HEK293T (cell line): ENCODE results near the gene NACAD.

Source experiments
- CTCF ChIA-PET: fragments of 350-600 bp; formaldehyde crosslinking; extraction: SDS; loops from one replicate; lab custom pipeline; 2021; ENCODE audit warnings: antibody characterized with exemption, inconsistent platforms; lab: Yijun Ruan, JAX
- POLR2A ChIA-PET: fragments of 350-600 bp; formaldehyde crosslinking; extraction: SDS; loops from one replicate; lab custom pipeline; 2020; ENCODE audit warnings: antibody characterized with exemption, inconsistent platforms; lab: Yijun Ruan, JAX
- DNase-seq: peaks from one replicate; pipeline ENCODE4 v3.0.0; 2012; ENCODE audit warnings: mixed read lengths; ENCODE audit errors: extremely low spot score
- ARNT ChIP-seq: fragments of 450-650 bp; IDR thresholded peaks from 2 replicates; pipeline ENCODE4 v1.6.1; 2017; ENCODE audit warnings: mild to moderate bottlenecking
- BHLHE40 ChIP-seq: fragments of 450-650 bp; IDR thresholded peaks from 2 replicates; pipeline ENCODE4 v1.6.1; 2016; ENCODE audit warnings: mild to moderate bottlenecking, moderate library complexity, borderline replicate concordance
- CTBP1 ChIP-seq: fragments of 450-650 bp; IDR thresholded peaks from 2 replicates; pipeline ENCODE4 v1.6.1; 2016; ENCODE audit warnings: borderline replicate concordance
- ELF4 ChIP-seq: fragments of 450-650 bp; IDR thresholded peaks from 2 replicates; pipeline ENCODE4 v1.6.1; 2017; ENCODE audit warnings: antibody characterized with exemption
- FOXA1 ChIP-seq: fragments of 450-650 bp; IDR thresholded peaks from 2 replicates; pipeline ENCODE4 v1.6.1; 2016; ENCODE audit warnings: mild to moderate bottlenecking
- FOXK2 ChIP-seq: fragments of 450-650 bp; IDR thresholded peaks from 2 replicates; pipeline ENCODE4 v1.6.1; 2016; ENCODE audit warnings: mild to moderate bottlenecking
- FOXM1 ChIP-seq: fragments of 450-650 bp; IDR thresholded peaks from 2 replicates; pipeline ENCODE4 v1.6.1; 2017; ENCODE audit warnings: mild to moderate bottlenecking, borderline replicate concordance
- HDGF ChIP-seq: fragments of 450-650 bp; IDR thresholded peaks from 2 replicates; pipeline ENCODE4 v1.6.1; 2017; ENCODE audit warnings: antibody characterized with exemption, borderline replicate concordance
- L3MBTL2 ChIP-seq: fragments of 450-650 bp; conservative IDR thresholded peaks from 2 replicates; pipeline ENCODE4 v1.6.1; 2016; ENCODE audit warnings: mild to moderate bottlenecking
- LEF1 ChIP-seq: fragments of 450-650 bp; IDR thresholded peaks from 2 replicates; pipeline ENCODE4 v1.6.1; 2017; ENCODE audit warnings: mild to moderate bottlenecking, borderline replicate concordance
- NFRKB ChIP-seq: fragments of 450-650 bp; IDR thresholded peaks from 2 replicates; pipeline ENCODE4 v1.6.1; 2016; ENCODE audit warnings: mild to moderate bottlenecking, moderate library complexity
- PKNOX1 ChIP-seq: fragments of 450-650 bp; IDR thresholded peaks from 2 replicates; pipeline ENCODE4 v1.6.1; 2016
- SP1 ChIP-seq: fragments of 450-650 bp; IDR thresholded peaks from 2 replicates; pipeline ENCODE4 v1.6.1; 2017
- SUZ12 ChIP-seq: fragments of 450-650 bp; IDR thresholded peaks from 2 replicates; pipeline ENCODE4 v1.6.1; 2016; ENCODE audit warnings: mild to moderate bottlenecking
- TARDBP ChIP-seq: fragments of 450-650 bp; IDR thresholded peaks from 2 replicates; pipeline ENCODE4 v1.6.1; 2016
- ZNF384 ChIP-seq: fragments of 450-650 bp; IDR thresholded peaks from 2 replicates; pipeline ENCODE4 v1.6.1; 2016

NACAD gene

GRCh38 chr7:45080265-45080957 is 8.4 kb downstream of the NACAD start:
- ChIA-PET CTCF (interaction anchor here (0.6 kb wide), 1 partner anchor 613 kb away, joined by 3 read pairs; no protein-coding TSS in a partner anchor), POLR2A (no interaction called here)
- DNase-seq = no peak
- TF ChIP-seq CTBP1 = no peak
- TF ChIP-seq NFRKB = no peak
- TF ChIP-seq ZNF384 = no peak
- TF ChIP-seq PKNOX1 = no peak
- no peak for TF ChIP-seq LEF1
- no peak for TF ChIP-seq L3MBTL2
- no peak for TF ChIP-seq SUZ12
- no peak for TF ChIP-seq BHLHE40
- no peak for TF ChIP-seq FOXM1
- no peak for TF ChIP-seq HDGF
- TF ChIP-seq FOXK2 = no peak
- no peak for TF ChIP-seq ARNT
- no peak for TF ChIP-seq TARDBP
- TF ChIP-seq ELF4 = no peak

- no peak for TF ChIP-seq SUZ12
- TF ChIP-seq LEF1 = no peak
- TF ChIP-seq CTBP1 = no peak
- no peak for TF ChIP-seq FOXA1
- no peak for TF ChIP-seq SP1
- TF ChIP-seq ARNT = no peak
- TF ChIP-seq BHLHE40 = no peak
- TF ChIP-seq ELF4 = no peak
- TF ChIP-seq PKNOX1 = no peak
- no peak for TF ChIP-seq NFRKB
- no peak for TF ChIP-seq FOXK2
- no peak for TF ChIP-seq ZNF384
- no peak for TF ChIP-seq TARDBP
- TF ChIP-seq FOXM1 = no peak
- TF ChIP-seq HDGF = no peak
- TF ChIP-seq L3MBTL2 = no peak
- DNase-seq = no peak
- CTCF ChIA-PET = no interaction called here
- POLR2A ChIA-PET = no interaction called here
Measured at GRCh38 chr7:45078125-45078681, 10.6 kb downstream of the NACAD start.

- ChIA-PET POLR2A (interaction anchor here (1.6 kb wide), 1 partner anchor 34 kb away, joined by 4 read pairs; the partner anchor contains the start of gene TBRG4), CTCF (no interaction called here)
- DNase-seq = no peak
- no peak for TF ChIP-seq TARDBP
- TF ChIP-seq ELF4 = no peak
- no peak for TF ChIP-seq FOXK2
- TF ChIP-seq FOXM1 = no peak
- no peak for TF ChIP-seq LEF1
- TF ChIP-seq SP1 = no peak
- TF ChIP-seq PKNOX1 = no peak
- TF ChIP-seq CTBP1 = no peak
- TF ChIP-seq NFRKB = no peak
- TF ChIP-seq ZNF384 = no peak
- TF ChIP-seq FOXA1 = no peak
- no peak for TF ChIP-seq HDGF
- no peak for TF ChIP-seq L3MBTL2
- no peak for TF ChIP-seq ARNT
- TF ChIP-seq SUZ12 = no peak
- TF ChIP-seq BHLHE40 = no peak
Measured at GRCh38 chr7:45077579-45077978, 11.2 kb downstream of the NACAD start.

GRCh38 chr7:45076946-45077345 is 11.8 kb downstream of the NACAD start:
- TF ChIP-seq L3MBTL2 = no peak
- no peak for TF ChIP-seq ZNF384
- no peak for TF ChIP-seq CTBP1
- TF ChIP-seq NFRKB = no peak
- no peak for TF ChIP-seq SUZ12
- no peak for TF ChIP-seq FOXM1
- no peak for TF ChIP-seq SP1
- TF ChIP-seq FOXA1 = no peak
- no peak for TF ChIP-seq HDGF
- TF ChIP-seq ELF4 = no peak
- TF ChIP-seq TARDBP = no peak
- TF ChIP-seq ARNT = no peak
- no peak for TF ChIP-seq LEF1
- no peak for TF ChIP-seq PKNOX1
- no peak for TF ChIP-seq BHLHE40
- no peak for TF ChIP-seq FOXK2
- CTCF ChIA-PET = no interaction called here
- no peak for DNase-seq
- POLR2A ChIA-PET = interaction anchor here (1.0 to 1.6 kb wide), 2 partner anchors 10 to 35 kb away, joined by 3 to 4 read pairs; partner anchors contain the start of gene TBRG4

- TF ChIP-seq HDGF = no peak
- no peak for TF ChIP-seq ZNF384
- TF ChIP-seq ARNT = no peak
- no peak for TF ChIP-seq FOXA1
- no peak for TF ChIP-seq TARDBP
- TF ChIP-seq ELF4 = no peak
- no peak for TF ChIP-seq PKNOX1
- TF ChIP-seq L3MBTL2 = no peak
- TF ChIP-seq CTBP1 = no peak
- TF ChIP-seq LEF1 = no peak
- no peak for TF ChIP-seq FOXK2
- no peak for TF ChIP-seq SP1
- no peak for TF ChIP-seq BHLHE40
- TF ChIP-seq FOXM1 = no peak
- TF ChIP-seq NFRKB = no peak
- TF ChIP-seq SUZ12 = no peak
- CTCF ChIA-PET = no interaction called here
Measured at GRCh38 chr7:45075871-45076796, 12.6 kb downstream of the NACAD start.

More at GRCh38 chr7:45075871-45076796, 12.6 kb downstream of the NACAD start:
- POLR2A ChIA-PET = interaction anchor here (1.0 to 1.6 kb wide), 2 partner anchors 11 to 36 kb away, joined by 3 to 4 read pairs; partner anchors contain the start of gene TBRG4
- no peak for DNase-seq
